ENCODE data around the gene MTURN. TPM values are rescaled to one million over a fixed set of nuclear protein-coding genes. Genes with fewer than 3 reads are reported as not detected.

The MTURN gene
- total and polyA plus RNA-seq, 9 of the 15 experiments (the other 6 are each of a cell fraction or from before 2014, with no cell fraction given) = 0.94 to 14.8 (median 6.4) TPM

DNA sequence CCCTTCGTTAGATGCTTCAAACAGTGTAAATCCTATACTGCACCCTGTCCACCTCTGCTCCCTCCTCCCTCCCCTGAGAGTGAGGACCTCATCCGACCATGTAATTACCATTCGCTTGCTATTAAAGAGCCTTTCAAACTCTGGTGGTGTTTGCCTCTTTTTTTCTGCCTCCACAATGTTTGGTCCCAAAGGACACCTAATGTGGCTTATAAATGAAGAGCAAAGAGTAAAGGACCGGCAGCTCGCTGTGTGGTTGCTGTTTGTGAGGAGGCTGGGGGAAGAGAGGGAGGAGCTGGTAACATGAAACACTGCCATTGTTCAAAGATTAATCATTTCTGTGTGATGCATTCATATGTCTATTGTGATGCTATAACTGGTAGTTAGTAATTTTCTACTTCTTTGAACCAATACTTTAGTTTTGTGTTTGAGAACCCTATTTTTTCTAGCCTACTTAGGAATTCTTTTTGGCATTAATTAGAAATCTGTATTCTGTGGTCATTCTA, 27.9 kb downstream of the MTURN start:
- H3K9ac ChIP-seq (ENCODE audit: insufficient read depth in 1 of 2, low read depth in 2 of 2, low read length in 2 of 2) = 0 out of 4 replicates have a peak overlapping the region, but pooled peaks of 1 of the 2 experiments have one; percentile 9
- H3K4me1 ChIP-seq (replicated peaks in 1 of 2; ENCODE audit: control insufficient read depth in 2 of 2, insufficient read depth in 2 of 2, low read length in 2 of 2) = peaks cover 12 to 42% of the 10 kb centered on the region in 2 experiments
- in situ Hi-C loops (cut with MboI) = loop anchor here (5.0 to 10.0 kb wide), 3 partner anchors 250 to 572 kb away; no protein-coding TSS in a partner anchor
- FAIRE-seq (peak; percentile 56), DNase-seq (ENCODE audit: extremely low read depth in 1 of 4, low spot score in 3 of 4) (no peak), ATAC-seq (peak; percentile 35)
- no peaks in the 10 kb centered on the region for H3K36me3 ChIP-seq (ENCODE audit: control insufficient read depth, insufficient read depth, low read length)
- intact Hi-C loops (cut with micrococcal nuclease) = loop anchor here (5.0 to 10.0 kb wide), 3 partner anchors 110 to 582 kb away; no protein-coding TSS in a partner anchor
- peak overlapping the region; percentile 56 for H3K4me2 ChIP-seq (ENCODE audit: insufficient read depth, low read length)
- peaks cover 9 to 16% of the 10 kb centered on the region in 2 experiments for H3K27me3 ChIP-seq (ENCODE audit: control insufficient read depth in 2 of 2, insufficient read depth in 2 of 2, low read length in 2 of 2)
- TF ChIP-seq, protein P1, sequence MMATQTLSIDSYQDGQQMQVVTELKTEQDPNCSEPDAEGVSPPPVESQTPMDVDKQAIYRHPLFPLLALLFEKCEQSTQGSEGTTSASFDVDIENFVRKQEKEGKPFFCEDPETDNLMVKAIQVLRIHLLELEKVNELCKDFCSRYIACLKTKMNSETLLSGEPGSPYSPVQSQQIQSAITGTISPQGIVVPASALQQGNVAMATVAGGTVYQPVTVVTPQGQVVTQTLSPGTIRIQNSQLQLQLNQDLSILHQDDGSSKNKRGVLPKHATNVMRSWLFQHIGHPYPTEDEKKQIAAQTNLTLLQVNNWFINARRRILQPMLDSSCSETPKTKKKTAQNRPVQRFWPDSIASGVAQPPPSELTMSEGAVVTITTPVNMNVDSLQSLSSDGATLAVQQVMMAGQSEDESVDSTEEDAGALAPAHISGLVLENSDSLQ (IDR thresholded peaks at IDR 0.05) = no peak
- TF ChIP-seq NCOA4 (IDR thresholded peaks at IDR 0.05; ENCODE audit: partially characterized antibody) (peak; percentile 21), HDGF (IDR thresholded peaks at IDR 0.05) (peak; percentile 8; the same call in 1 of the 2 replicates), STAT5A (IDR thresholded peaks at IDR 0.05; ENCODE audit: borderline replicate concordance, low read length) (no peak), MAZ (CRISPR knock-in tag; conservative IDR thresholded peaks at IDR 0.05 in 1 of 2, IDR thresholded peaks at IDR 0.05 in 1 of 2) (0 out of 4 replicates have a peak, but pooled peaks of 1 of the 2 experiments have one; percentile 5), MEIS2 (IDR thresholded peaks at IDR 0.05; ENCODE audit: partially characterized antibody) (peak; percentile 31), JUN (IDR thresholded peaks at IDR 0.05; ENCODE audit: borderline replicate concordance, low read depth, low read length) (0 out of 2 replicates have a peak, but pooled peaks have one; percentile 10), JUN (CRISPR knock-in tag; IDR thresholded peaks at IDR 0.05; ENCODE audit: borderline replicate concordance) (no peak), ELF1 (tag; IDR thresholded peaks at IDR 0.05) (0 out of 2 replicates have a peak, but pooled peaks have one; percentile 15), NFIC (IDR thresholded peaks at IDR 0.05) (0 out of 2 replicates have a peak, but pooled peaks have one; percentile 2)
- POLR2A ChIA-PET = interaction anchor here (0.7 to 2.4 kb wide), 3 partner anchors 13 to 643 kb away, joined by 3 to 7 read pairs (median 4); no protein-coding TSS in a partner anchor
- H3K9me1 ChIP-seq (ENCODE audit: control insufficient read depth, insufficient read depth, low read length) = no peaks in the 10 kb centered on the region
- no TSS peak for BruUV-seq (replicated peaks)
- H2AFZ ChIP-seq (ENCODE audit: low read depth, low read length) = peak overlapping the region; percentile 71; the same call in 1 of the 2 replicates
- no peaks in the 10 kb centered on the region for H3K9me3 ChIP-seq (replicated peaks; ENCODE audit: control insufficient read depth, insufficient read depth, low read depth, low read length)
- WGBS (ENCODE audit: insufficient coverage, low coverage, missing lambda C conversion rate) = 18% methylated on average over 5 of the region's 5 CpGs
- no peak overlapping the region for H3K4me3 ChIP-seq
- no peak overlapping the region; the same call in 2 of the 3 replicates for H3K27ac ChIP-seq (ENCODE audit: extremely low read depth, low read depth, low read length)
- no peaks in the 10 kb centered on the region for H3K79me2 ChIP-seq (ENCODE audit: control insufficient read depth, insufficient read depth, low read length)
- CTCF ChIA-PET (ENCODE audit: low intra/inter-chr PET ratio) = interaction anchor here (0.6 to 0.7 kb wide), 2 partner anchors 284 to 404 kb away, joined by 3 to 4 read pairs; no protein-coding TSS in a partner anchor
- no peaks in the 10 kb centered on the region for H4K20me1 ChIP-seq (replicated peaks; ENCODE audit: control insufficient read depth, insufficient read depth, low read length)
